ENCODE results near the gene INPP5B. TPM values are rescaled to one million over a fixed set of nuclear protein-coding genes. Genes with fewer than 3 reads are reported as not detected.

INPP5B gene
- total RNA-seq, 1 donor from 2014 or later, result 29.0 TPM

DNA sequence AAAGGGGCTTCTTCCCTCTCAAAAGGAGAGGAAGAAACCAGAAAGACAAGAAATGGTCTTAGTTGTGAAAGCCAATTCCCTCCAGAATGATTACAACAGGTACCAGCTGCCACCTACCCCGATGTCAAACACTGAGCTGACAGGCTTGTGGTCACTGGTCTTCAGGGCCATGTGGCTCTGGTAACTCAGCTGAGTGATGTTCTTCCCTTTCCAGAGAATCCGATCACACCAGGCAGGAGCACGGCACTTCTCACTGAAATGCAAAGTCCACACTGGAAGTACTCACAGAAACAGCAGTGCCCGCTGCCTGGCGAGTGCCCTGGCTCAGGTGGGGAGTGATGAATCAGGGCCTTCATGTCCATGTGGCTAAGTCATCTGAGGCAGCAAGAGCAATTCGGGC is 68.8 kb downstream of the INPP5B start:
- intact Hi-C loops (cut with micrococcal nuclease), result no loop called here

DNA sequence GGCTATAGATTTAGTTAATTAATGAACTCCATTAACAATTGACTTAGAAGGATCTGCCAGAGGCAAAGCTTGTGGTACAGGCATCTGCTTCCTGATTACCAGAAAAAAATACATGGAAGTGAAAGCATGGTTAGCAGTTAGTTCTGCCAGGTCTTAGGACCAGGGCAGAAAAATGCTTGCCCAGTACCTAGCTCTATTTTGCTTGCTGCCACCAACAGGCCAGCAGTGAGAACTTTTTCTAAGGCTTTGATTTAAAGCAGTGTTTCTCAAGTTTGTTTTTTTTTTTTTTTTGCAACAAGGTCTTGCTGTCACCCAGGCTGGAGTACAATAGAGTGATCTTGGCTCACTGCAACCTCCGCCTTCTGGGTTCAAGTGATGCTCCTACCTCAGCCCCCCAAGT is 71.0 kb downstream of the INPP5B start:
- intact Hi-C loops (cut with micrococcal nuclease), result no loop called here

DNA sequence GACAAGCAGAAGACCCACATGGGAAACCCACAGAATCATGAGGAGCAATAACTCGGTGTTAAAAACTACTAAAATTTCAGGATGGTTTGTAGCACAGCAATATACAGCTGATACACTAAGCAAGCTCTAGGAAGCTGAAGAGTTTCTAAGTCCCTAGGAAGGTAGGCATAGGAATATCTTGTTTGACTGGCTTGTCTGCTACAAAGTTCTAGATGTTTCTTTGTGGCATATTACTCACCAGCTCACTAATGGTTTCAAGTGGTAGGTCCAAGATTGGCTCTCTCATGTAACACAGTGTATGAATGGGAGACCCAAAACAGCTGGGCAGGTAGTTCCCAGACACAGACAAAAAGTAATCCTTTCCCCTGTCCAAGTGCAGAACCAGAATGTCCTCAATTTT is 74.2 kb downstream of the INPP5B start:
- intact Hi-C loops (cut with micrococcal nuclease), result no loop called here

DNA sequence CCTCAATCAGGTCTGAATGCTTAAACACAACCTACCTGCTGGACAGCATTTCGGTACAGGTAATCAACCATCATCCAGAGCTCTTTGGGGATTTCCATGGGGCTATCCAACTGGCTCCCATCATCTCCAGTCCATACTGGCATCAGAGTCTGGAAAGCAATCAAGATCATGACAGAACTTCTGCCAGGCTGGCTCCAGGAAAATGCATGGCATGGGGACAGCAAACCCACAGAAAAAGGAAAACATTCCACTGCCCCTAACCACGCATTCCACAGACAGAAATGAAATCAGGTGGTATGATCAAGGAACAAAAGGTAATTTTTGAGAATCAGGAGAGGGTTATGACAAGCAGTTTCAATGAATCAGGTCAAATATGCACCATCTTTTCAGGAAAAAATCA is 78.4 kb downstream of the INPP5B start:
- intact Hi-C loops (cut with micrococcal nuclease), result no loop called here

DNA sequence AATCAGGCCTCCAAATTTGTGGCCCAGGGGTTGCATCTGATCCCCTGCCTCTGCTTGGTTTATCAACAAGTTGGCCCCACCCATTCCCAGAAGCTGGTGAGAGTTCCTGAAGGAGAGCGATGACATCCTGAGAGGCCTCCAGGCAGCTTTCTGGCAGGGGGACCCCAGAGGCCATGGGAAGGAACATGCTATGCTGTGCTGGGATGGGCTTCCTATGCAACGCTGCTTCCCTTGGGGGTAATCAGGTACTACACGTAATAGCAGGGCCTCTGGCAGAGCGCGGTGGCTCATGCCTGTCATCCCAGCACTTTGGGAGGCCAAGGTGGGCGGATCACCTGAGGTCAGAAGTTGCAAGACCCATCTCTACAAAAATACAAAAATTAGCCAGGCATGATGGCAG is 79.1 kb downstream of the INPP5B start:
- intact Hi-C loops (cut with micrococcal nuclease), result no loop called here

DNA sequence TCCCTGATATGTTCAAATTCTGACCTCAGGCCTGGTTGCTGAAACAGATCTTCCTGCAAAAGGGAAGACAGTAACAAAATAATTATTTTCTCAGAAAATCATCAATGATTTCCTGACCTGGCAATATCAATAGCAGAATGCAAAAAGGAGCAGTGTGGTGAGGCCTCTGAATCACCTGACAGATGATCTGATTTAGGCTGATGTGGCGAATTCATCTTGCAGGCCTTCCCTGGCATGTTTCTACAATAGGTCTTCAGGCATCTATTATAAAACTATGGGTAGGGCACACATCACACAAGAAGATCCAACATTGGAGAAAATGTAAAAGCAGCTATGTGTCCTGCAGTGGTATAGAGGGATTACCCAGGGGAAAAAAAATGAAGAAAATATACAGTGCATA is 80.4 kb downstream of the INPP5B start:
- intact Hi-C loops (cut with micrococcal nuclease), result no loop called here

DNA sequence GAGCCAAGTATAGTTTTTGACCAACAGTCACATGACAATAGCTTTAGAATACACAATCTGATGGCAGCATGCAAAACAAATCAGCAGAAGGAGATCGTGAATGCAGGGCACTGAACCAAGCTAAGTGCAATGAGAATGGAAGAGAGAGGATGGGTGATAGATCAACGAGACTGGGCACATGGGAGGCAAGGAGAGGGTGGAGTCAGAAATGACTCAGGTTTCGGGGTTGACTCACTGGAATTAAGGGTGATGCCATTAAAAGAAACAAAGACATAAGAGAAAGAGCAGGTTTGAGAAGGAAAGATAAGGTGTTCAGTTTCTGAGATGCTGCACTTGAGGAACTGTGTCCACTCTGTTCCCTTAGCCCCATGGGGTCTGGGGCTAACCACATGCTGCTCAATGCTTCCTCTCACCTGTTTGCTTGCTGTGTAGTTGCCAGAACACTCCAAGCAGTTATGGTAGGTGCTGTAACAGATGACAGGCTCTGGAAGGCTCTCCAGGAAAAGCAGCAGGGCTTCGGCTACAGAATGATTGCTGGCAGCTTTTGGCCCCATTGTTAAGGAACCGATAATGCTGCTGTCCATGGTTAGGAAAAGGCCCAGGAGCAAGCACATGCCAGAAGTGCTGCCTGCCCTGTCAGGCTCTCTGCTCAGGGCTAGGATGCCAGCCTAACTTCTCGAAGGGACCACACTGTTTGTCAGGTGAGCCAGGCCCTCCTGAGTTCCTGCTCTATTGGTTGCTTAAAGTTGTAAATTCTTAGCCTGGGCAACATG is 81.3 kb downstream of the INPP5B start:
- intact Hi-C loops (cut with micrococcal nuclease), result no loop called here

DNA sequence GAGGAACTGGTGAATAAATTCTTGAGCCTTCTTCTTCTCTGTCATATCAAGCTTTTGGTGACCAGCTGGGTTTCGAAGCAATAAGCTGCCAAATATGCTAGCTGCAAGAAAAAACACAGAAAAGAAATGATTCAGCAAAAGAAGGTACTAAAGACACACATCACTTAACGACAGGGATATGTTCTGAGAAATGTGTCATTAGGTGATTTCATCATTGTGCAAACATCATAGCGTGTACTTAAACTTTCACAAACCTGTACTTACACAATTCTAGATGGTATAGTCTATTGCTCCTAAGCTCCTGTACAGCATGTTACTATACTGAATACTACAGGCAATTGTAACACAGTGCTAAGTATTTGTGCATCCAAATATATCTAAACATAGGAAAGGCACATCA is 84.5 kb downstream of the INPP5B start:
- intact Hi-C loops (cut with micrococcal nuclease), result loop anchor here (5.0 kb wide), 1 partner anchor 1010 kb away; the partner anchor contains the start of gene MYCBP

DNA sequence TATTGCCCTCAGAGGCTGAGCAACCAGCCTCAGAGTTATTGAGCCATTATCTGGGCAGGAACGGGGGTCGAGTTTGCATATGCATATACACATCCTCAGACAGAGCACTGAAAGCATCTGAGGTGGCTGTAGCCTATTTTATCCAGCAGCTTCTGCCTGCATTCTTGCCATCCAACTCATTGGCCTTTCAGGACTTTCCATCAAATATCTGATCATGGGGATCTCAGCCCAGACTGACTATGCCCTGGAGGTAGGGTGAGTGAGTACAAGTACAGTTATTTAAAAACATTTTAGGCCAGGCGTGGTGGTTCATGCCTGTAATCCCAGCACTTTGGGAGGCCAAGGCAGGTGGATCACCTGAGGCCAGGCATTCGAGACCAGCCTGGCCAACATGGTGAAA is 85.7 kb downstream of the INPP5B start:
- intact Hi-C loops (cut with micrococcal nuclease), result loop anchor here (5.0 kb wide), 1 partner anchor 1011 kb away; the partner anchor contains the start of gene MYCBP

DNA sequence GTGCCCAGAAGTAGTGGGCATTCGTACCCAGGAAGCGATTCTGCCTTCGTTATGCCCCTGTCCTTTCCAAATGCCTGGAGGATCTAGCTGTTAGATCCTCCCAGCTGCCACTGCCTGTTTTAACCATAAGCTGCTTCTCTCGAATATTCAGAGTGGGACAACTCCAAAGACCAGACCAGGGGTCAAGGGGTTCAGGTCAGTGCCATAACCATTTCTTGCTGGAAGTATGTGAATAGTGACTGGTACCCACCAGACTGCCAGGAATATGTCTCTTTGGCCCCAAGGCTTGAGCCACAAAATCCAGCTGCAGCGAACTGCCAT is 86.5 kb downstream of the INPP5B start:
- intact Hi-C loops (cut with micrococcal nuclease), result loop anchor here (1.0 to 5.0 kb wide), 4 partner anchors 49 to 1012 kb away; partner anchors contain the start of genes MYCBP and SF3A3

DNA sequence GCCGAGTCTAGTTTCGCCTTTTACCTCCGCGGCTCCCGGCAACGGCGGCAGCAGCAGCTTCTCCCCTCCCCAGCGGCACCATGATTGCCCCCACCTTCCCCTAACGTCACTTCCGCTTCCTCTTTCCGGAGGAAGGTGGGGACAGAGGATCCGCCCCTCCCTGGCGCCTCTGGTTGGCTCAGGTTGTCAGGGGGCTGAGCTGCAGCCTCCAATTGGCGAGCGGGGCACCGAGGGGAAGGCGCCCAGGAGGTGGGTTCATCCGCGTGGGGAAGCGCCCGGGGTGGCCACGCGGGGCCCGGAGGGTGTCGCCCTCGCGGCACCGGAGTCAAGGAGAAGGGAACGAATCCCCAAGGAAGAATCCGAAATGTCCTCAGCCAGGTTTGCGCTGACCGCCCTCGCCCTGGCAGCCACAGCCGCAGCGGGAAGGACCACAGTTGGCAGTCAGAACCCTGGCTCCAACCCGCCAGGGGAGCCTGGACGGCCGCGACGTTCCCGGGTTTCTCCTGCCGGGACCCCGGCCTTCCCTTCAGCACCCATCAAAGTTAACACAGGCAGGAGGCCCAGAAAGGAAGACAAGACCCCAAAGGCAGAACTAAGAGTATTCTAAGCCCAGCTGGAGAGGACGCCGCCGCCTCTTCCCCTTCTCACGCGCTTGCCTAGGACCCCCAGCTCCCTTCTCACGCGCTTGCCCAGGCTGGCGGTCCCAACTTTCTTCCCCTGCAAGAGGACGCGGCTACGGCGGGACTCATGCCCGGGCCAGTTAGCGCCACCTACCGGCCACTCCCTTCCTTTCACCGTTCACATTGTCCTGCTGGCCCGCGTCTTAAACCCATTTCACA is 87.1 kb downstream of the INPP5B start, which contains the start of gene MTF1:
TSS of gene MTF1 (minus strand) at position 86 of the 839 bp plus-strand sequence. CDS start 1,934 bp downstream, outside the sequence.
- intact Hi-C loops (cut with micrococcal nuclease), result loop anchor here (1.0 to 5.0 kb wide), 13 partner anchors 8 to 1013 kb away; partner anchors contain the start of genes C1orf122, CDCA8, GNL2 and INPP5B

DNA sequence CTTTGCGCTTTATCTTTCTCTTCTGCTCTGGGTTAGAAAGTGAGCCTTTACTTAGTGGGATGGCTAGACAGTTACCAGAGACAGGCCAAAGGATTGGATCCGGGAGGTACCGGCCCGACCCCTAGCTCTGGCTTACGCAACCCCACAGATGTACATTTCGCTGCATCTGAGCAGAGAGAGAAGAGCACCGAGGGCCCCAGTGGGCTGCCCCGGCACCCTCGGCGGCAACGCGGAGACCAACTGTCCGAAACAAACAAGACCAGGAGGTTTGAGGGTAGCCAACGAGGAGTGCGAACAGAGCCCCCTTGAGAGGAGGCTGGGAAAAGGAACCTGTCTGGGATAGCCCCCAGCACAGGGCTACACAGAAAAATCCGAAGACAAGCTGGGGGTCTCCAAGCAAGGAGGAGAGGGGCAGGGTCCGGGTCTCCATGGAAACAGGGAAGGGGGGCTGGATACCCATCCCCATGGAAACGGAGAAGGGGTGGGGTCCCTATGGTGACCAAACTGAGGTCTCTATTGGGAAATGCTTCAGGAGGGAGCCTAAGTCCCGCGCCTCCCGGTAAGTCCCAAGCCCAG is 87.8 kb downstream of the INPP5B start:
- intact Hi-C loops (cut with micrococcal nuclease), result loop anchor here (1.0 to 5.0 kb wide), 9 partner anchors 8 to 976 kb away; partner anchors contain the start of genes C1orf122, CDCA8, GNL2 and INPP5B

DNA sequence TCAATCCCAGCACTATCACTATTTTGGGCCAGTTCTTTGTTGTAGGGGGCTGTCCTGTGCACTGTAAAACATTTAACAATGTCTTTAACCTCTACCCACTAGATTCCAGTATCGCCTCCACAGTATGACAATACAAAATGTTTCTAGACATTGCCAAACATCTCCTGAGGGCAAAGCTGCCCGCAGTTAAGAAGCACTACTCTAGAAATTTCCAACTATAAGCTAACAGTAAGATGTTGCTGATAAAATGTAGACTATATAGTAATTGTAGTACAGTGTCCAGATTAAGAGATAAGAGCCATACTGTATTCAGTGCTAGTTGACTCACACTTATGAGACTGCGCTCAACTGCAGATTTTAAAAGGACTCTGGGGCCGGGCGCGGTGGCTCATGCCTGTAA is 92.4 kb downstream of the INPP5B start:
- intact Hi-C loops (cut with micrococcal nuclease), result no loop called here

DNA sequence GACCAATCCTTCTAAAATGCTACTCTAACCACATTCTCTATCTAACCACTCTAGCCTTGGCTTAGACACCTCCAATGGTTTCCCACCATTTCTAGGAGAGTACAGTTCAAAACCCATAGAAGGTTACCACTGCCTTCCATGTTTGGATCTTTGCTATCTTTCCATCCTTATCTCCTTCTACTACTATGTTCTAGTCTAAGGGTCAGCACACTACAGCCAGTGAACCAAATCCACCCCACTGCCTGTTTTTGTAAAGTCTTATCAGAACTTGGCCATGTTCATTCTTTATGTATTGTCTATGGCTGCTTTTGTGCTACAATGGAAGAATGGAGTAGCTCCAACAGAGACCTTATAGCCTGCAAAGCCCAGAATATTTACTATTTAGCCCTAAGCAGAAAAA is 93.7 kb downstream of the INPP5B start:
- intact Hi-C loops (cut with micrococcal nuclease), result no loop called here

DNA sequence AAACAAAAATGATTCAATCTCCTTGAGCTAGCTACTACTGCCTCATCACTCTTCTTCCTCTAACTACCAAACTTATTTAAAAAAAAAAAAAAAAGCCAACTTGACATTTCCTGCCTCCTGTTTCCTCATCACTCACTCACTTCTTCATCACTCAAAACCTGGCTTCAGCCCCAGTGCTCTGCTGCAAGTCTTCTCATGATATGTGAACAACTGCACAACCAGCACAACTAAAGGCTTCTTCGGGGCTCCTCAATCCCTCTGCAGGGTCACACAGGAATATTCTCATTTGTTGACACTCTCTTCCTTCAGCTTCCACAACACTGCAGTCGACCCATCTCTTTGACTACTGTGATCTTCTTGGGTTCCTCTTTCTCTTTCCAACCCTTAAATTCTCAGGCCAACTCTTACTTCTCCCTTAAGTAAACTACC is 95.1 kb downstream of the INPP5B start:
- intact Hi-C loops (cut with micrococcal nuclease), result loop anchor here (1.0 to 2.0 kb wide), 2 partner anchors 8 to 41 kb away; partner anchors contain the start of gene MTF1

DNA sequence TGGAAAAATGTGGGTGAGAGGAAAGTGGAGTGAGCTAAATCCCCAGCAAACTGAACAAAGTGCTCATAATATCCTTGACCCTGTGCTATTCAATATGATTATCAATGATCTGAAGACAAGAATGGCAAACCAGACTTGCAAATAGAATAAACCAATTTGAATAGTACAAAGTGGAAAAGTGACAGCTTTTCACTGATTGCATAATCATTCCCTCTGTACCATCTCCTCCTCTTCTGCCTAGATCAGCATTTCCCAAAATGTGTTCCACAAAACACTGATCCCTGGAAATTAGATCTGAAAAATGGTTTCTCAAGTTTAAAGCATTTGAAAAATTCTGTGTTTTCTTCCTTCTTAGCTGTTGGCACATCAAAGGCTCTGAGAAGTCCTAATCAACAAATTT is 95.6 kb downstream of the INPP5B start:
- intact Hi-C loops (cut with micrococcal nuclease), result loop anchor here (1.0 to 2.0 kb wide), 2 partner anchors 8 to 40 kb away; partner anchors contain the start of gene MTF1

DNA sequence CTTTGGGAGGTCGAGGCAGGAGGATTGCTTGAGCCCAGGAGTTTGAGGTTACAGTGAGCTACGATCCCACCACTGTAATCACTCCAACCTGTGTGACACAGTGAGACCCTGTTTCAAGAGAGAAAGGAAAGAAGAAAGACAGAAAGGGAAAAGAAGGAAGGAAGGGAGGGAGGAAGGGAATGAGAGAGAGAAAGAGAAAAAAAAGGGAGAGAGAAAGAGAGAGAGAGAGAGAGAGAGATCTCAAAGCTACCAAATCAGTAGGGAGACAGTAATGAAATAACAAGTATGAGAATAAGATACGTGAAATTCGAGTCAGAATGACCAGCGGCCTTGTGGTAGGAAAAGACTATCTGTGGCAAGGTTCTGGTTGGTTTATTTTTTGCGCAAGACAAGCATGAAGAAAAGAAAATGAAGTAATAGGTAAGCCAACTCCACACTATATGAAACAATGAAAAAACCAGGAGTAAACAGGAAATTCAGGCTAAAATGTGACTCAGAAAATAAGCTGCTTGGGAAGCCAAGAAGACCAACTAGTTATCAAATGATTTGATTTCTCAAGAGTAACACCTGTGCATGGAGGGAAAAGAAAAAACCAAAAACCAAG is 96.4 kb downstream of the INPP5B start:
- intact Hi-C loops (cut with micrococcal nuclease), result loop anchor here (2.0 kb wide), 1 partner anchor 40 kb away; no protein-coding TSS in a partner anchor

DNA sequence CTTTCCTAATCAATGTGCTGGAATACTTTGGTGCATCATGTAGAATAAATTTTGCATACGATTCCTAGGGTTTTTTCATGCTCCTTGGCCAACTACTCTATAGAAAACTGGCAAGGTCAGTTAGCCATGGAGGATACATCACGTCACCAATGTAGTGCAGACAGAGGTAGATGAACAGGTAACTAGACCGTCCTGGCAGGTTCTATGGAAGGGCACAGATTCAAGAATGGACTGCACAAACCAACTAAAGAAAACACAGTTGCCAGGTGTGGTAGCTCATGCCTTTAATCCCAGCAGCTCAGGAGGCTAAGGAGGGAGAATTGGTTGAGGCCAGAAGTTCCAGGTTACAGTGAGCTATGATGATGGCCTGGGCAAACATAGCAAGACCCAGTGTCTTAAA is 97.4 kb downstream of the INPP5B start:
- intact Hi-C loops (cut with micrococcal nuclease), result no loop called here

DNA sequence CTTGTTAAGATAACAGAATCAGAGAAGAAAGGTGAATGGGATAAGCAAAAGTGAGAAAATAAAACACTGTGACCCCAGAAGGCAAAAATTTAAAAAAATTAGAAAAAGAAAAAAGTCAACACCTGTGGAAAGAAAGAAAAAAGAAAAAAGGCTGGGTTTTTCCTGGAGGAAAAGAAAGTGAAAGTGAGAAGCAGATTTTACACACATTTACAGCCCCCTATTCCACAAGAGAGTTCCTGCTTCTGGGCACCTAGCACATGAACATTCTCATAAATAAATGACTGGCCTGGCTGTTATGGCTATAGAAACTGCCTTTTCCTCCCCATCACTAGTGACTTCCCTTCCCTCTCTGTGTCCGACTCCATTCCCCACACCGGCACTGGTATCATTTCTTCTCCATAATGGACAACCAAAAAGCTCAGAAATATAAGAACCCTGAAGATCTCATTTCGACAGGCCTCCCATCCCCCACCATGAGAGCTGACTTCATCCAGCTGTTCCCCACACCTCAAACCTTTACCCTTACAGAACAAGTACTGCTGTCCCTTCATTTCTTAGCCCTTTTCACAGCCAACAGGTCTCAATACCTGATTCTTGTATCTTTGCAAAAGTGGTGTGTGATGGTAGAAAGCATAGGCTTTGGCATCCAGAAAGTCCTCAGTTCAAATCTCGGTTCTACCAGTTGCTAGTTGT is 100.1 kb downstream of the INPP5B start:
- intact Hi-C loops (cut with micrococcal nuclease), result no loop called here

DNA sequence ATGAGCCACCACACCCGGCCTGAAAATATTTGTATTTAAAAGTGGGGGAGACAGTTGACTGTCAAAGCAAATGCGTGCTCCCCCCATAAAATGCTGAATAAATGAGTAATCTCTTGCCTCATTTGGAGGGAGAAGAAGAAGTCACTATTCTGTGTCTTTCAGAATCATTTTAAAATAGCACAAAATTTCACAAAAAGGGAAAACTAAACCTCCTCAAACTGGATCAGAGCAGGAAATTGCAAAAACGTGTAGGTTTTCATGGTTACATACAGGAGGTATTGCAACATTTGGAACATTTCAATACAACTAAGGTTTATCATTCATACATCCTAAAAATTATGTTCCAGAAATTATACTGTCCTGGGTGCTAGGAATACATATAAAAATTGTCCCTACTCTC is 101.1 kb downstream of the INPP5B start:
- intact Hi-C loops (cut with micrococcal nuclease), result no loop called here

All from T-helper 1 cell treated with Interleukin-12 subunit alpha and Interleukin-12 subunit beta and Interleukin-4 antibody, amounts not matched to agents 30 ng/mL and 1 ng/mL, for 36 hours (primary cell).